ENCODE data around the gene UBAP2.
"Not testable (repeated sequence)": the region's sequence is repeated elsewhere in the genome, so short reads cannot be mapped to it uniquely, and the experiment has no call there.

The UBAP2 gene

DNA sequence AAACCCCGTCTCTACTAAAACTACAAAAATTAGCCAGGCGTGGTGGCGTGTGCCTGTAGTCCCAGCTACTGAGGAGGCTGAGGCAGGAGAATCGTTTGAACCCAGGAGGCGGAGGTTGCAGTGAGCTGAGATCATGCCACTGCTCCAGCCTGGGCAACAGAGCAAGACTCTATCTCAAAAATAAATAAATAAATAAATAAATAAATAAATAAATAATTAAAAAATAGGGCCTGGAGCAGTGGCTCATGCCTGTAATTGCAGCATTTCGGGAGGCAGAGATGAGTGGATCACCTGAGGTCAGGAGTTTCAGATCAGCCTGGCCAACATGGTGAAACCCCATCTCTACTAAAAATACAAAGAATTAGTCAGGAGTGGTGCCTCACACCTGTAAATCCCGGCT is 86.2 kb downstream of the UBAP2 start:
- DNase-seq, result not testable (repeated sequence)

- no peak for DNase-seq
These were observed 89.0 kb downstream of the UBAP2 start for GRCh38 chr9:33959725-33960124.

- DNase-seq, result no peak
These were observed 92.1 kb downstream of the UBAP2 start for GRCh38 chr9:33956544-33956943.

- no peak for DNase-seq
These were observed 96.6 kb downstream of the UBAP2 start for GRCh38 chr9:33952066-33952465.

- DNase-seq, result no peak
These were observed 98.3 kb downstream of the UBAP2 start for GRCh38 chr9:33950371-33950770.

DNA sequence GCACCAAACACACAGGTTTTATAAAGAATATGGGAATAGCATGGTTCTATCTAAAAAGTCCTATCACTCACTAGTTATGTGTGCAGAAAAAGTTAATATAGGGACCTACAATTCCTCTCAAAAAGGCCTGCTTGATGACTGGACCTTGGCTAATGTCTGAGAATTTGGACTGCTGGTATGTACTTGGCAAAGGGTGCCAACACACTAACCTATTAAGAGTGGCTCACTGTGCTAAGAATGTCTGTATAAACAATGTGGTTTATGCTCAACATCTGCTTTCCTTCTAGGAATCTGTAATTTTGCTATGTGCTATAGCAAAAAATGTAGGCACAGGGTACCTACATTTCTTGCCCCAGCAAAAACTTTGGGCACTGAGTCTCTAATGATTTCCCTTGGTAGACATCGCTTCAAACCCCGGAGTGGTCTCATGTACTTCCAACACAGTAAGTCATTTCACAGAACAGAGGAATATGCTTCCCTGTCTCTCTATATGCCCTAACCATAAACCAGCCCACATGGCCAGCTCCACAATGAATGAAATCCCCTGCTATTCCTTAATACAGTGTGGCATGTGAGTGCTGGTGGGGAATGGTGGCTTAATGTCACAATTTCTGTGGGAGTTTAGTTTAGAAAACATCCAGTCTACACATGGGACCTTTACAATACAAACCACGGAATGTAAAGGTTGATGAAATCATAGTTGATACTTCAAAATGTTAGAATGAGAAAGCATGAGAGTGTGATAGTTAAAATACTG is 101.7 kb downstream of the UBAP2 start:
- peak; percentile 93 for DNase-seq

- no peak for DNase-seq
These were observed 105.3 kb downstream of the UBAP2 start for GRCh38 chr9:33943389-33943788.

DNA sequence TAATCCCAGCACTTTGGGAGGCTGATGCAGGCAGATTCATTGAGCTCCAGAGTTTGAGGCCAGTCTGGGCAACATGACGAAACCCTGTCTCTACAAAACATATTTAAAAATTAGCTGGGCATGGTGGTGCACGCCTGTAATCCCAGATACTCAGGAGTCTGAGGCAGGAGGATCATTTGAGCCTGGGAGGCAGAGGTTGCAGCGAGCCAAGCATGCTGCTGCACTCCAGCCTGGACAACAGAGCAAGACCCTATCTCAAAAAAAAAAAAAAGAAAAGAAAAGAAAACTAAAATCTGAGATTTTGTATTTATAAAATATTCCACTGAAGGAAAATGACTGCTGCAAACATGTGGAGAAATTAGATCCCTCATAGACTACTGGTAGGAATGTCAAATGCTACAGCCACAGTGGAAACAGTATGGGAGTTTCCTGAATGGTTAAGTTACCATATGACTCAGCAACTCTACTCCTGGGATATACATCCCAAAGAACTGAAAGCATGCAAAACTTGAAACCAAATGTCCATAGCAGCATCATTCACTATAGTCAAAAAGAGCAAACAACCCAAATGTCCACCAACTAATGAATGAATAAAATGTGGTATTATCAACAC is 106.1 kb downstream of the UBAP2 start:
- peak; percentile 88 for DNase-seq

GRCh38 chr9:33939924-33940874 is 108.5 kb downstream of the UBAP2 start:
- DNase-seq, result no peak

- no peak for DNase-seq
These were observed 114.4 kb downstream of the UBAP2 start for GRCh38 chr9:33934188-33934878.

- DNase-seq, result no peak
These were observed 116.4 kb downstream of the UBAP2 start for GRCh38 chr9:33932078-33932807.

DNA sequence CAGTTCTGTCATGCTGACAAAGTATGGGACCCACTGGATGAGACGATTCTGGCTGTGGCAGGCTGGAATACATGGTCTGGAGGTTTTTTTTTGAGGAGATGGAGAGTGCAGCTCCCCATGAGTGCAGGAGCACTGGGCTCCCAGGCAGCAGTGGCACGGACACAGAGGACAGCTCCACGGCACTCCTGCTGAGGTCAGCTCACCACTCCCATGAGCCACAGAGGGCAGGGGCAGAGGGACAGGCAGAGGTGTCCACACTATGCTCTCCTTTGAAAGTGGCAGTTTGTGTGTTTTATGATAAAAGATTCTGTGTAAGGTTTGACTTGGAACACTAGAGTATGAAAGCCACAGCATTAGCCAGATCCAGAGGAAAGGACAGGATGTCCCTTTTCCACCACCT is 117.4 kb downstream of the UBAP2 start:
- no peak for DNase-seq

DNA sequence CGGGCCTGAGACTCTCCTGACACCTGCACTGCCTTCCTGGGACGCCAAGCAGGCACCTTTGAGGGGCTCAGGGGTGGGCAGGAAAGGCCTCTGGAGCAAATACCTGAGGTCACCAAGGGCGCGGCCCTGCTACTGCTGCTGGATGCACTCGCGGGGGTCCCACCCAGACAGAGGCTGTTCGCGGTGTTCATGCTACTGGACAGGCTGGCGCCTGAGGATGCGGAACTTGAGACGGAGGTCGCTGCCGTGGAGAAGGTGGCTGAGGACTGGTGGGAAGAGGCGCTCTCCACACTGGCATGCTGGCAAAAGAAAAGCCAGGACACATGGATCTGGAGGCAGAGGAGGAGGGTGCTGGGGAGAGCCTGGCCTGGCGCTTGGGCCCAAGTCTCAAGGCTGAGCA is 121.0 kb downstream of the UBAP2 start:
- no peak for DNase-seq

DNA sequence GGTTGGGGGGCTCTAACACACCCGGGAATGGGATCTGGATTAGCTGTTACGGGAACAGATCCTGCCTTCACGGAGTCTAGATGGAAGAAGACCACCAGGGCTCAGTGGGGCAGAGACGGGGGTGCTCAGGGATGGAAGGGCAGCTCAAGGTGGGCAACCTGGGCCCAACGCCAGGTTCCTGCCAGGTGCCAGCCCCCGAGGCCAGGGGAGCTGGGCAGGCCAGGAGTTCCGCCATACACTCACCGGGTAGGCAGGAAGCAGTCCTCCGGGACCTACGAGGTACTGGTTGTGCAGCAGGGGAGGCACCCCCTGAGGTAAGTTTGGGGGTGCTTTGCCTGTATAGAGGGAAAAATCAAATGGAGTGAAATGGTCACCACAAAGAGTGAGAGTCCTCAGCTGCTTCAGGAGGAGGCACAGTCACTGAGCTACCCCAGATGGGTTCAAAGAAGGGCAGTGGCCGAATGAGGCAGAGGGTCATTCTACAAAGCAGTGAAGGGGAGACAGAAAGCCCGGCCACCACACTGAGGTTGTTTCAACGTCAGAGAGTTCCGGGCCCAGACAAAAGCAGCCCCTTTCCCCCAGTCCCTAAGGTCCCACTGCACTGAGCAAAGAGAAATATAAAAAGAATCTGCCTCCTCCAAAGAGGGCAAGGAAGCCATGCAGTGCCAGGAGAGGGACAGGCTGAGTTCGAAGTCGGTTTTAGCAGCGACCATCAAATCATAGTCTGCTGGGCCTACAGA is 121.8 kb downstream of the UBAP2 start:
- DNase-seq, result no peak

GRCh38 chr9:33924978-33925797 is 123.5 kb downstream of the UBAP2 start:
- DNase-seq, result peak; percentile 51

GRCh38 chr9:33923998-33924701 is 124.5 kb downstream of the UBAP2 start:
- DNase-seq, result no peak

- DNase-seq, result no peak
These were observed 125.6 kb downstream of the UBAP2 start for GRCh38 chr9:33923079-33923478.

- peak; percentile 20 for DNase-seq
These were observed 126.5 kb downstream of the UBAP2 start for GRCh38 chr9:33921967-33922895.

All from fibroblast of skin of right quadriceps (primary cell).